ENCODE results near the gene CYFIP1.

Gene CYFIP1

GRCh38 chr15:22827125-22827524 is 153.0 kb downstream of the CYFIP1 start:
- TF ChIP-seq, protein P1, sequence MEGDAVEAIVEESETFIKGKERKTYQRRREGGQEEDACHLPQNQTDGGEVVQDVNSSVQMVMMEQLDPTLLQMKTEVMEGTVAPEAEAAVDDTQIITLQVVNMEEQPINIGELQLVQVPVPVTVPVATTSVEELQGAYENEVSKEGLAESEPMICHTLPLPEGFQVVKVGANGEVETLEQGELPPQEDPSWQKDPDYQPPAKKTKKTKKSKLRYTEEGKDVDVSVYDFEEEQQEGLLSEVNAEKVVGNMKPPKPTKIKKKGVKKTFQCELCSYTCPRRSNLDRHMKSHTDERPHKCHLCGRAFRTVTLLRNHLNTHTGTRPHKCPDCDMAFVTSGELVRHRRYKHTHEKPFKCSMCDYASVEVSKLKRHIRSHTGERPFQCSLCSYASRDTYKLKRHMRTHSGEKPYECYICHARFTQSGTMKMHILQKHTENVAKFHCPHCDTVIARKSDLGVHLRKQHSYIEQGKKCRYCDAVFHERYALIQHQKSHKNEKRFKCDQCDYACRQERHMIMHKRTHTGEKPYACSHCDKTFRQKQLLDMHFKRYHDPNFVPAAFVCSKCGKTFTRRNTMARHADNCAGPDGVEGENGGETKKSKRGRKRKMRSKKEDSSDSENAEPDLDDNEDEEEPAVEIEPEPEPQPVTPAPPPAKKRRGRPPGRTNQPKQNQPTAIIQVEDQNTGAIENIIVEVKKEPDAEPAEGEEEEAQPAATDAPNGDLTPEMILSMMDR (conservative IDR thresholded peaks at IDR 0.05; ENCODE audit: low read depth, low read length) = no peak
- Histone ChIP-seq H3K4me3 (IDR thresholded peaks at IDR 0.05; ENCODE audit: insufficient read depth, low read depth, low read length) (no peak overlapping the region), H3K79me2 (ENCODE audit: insufficient read depth, low read depth) (no peaks in the 10 kb centered on the region), H3K36me3 (ENCODE audit: insufficient read depth) (no peaks in the 10 kb centered on the region), H3K4me2 (no peak overlapping the region), H4K20me1 (ENCODE audit: insufficient read depth) (no peaks in the 10 kb centered on the region), H3K4me1 (ENCODE audit: low read depth, poor library complexity, severe bottlenecking) (no peaks in the 10 kb centered on the region), H3K27ac (no peak overlapping the region), H3K9ac (no peak overlapping the region), H2AFZ (ENCODE audit: low read depth) (no peak overlapping the region), H3K27me3 (ENCODE audit: insufficient read depth, low read depth) (no peaks in the 10 kb centered on the region)

DNA sequence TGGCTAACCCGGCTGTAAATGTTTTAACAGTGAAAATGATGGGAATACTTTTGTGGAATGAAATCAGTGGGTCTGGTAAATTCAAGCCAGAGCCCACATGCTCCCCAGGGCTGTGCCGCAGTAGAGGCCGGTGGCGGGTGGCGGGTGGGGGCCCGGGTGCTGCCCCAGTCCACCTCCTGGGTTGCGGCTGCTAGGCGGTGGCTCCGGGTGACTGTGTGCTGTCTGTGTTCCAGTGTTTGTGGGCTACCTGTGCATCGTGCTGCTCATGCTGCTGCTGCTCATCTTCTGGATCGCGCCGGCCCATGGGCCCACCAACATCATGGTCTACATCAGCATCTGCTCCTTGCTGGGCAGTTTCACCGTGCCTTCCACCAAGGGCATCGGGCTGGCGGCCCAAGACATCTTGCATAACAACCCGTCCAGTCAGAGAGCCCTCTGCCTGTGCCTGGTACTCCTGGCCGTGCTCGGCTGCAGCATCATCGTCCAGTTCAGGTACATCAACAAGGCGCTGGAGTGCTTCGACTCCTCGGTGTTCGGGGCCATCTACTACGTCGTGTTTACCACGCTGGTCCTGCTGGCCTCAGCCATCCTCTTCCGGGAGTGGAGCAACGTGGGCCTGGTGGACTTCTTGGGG is 156.6 kb downstream of the CYFIP1 start:
- TF ChIP-seq, protein P1 (conservative IDR thresholded peaks at IDR 0.05; ENCODE audit: low read depth, low read length) = no peak
- no peaks in the 10 kb centered on the region for H4K20me1 ChIP-seq (ENCODE audit: insufficient read depth)
- no peaks in the 10 kb centered on the region for H3K36me3 ChIP-seq (ENCODE audit: insufficient read depth)
- H3K4me3 ChIP-seq (IDR thresholded peaks at IDR 0.05; ENCODE audit: insufficient read depth, low read depth, low read length) = no peak overlapping the region
- H3K9ac ChIP-seq = no peak overlapping the region
- no peak overlapping the region for H2AFZ ChIP-seq (ENCODE audit: low read depth)
- no peak overlapping the region for H3K27ac ChIP-seq
- no peaks in the 10 kb centered on the region for H3K4me1 ChIP-seq (ENCODE audit: low read depth, poor library complexity, severe bottlenecking)
- H3K27me3 ChIP-seq (ENCODE audit: insufficient read depth, low read depth) = no peaks in the 10 kb centered on the region
- H3K4me2 ChIP-seq = no peak overlapping the region
- H3K79me2 ChIP-seq (ENCODE audit: insufficient read depth, low read depth) = no peaks in the 10 kb centered on the region

DNA sequence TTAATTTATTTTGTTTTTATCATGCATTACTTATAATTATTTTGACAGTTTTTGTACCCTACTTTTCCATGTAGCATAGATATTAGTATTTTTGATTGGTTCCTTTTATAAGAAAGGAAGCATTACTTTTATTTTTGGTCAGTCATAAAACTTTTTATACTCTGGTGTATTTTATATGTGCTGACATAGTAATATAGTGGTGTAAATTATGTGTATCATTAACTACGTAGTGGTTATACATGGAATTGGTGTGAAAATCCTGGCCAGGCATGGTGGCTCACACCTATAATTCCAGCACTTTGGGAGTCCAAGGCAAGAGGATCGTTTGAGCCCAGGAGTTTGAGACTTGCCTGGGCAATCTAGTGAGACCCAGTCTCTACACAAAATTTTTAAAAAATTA is 160.5 kb downstream of the CYFIP1 start:
- H3K27ac ChIP-seq = no peak overlapping the region
- H2AFZ ChIP-seq (ENCODE audit: low read depth) = no peak overlapping the region
- H3K4me1 ChIP-seq (ENCODE audit: low read depth, poor library complexity, severe bottlenecking) = no peaks in the 10 kb centered on the region
- no peaks in the 10 kb centered on the region for H3K27me3 ChIP-seq (ENCODE audit: insufficient read depth, low read depth)
- TF ChIP-seq, protein P1 (conservative IDR thresholded peaks at IDR 0.05; ENCODE audit: low read depth, low read length) = no peak
- no peak overlapping the region for H3K4me2 ChIP-seq
- H3K4me3 ChIP-seq (IDR thresholded peaks at IDR 0.05; ENCODE audit: insufficient read depth, low read depth, low read length) = no peak overlapping the region
- H4K20me1 ChIP-seq (ENCODE audit: insufficient read depth) = no peaks in the 10 kb centered on the region
- no peak overlapping the region for H3K9ac ChIP-seq
- H3K36me3 ChIP-seq (ENCODE audit: insufficient read depth) = no peaks in the 10 kb centered on the region
- H3K79me2 ChIP-seq (ENCODE audit: insufficient read depth, low read depth) = no peaks in the 10 kb centered on the region

Data from KMS-11 (cell line).